ENCODE results near the gene MOB1B.

- TF ChIP-seq CTCF (IDR thresholded peaks at IDR 0.05) (no peak), POLR2A (IDR thresholded peaks at IDR 0.05) (no peak)
Measured at GRCh38 chr4:70943114-70943513, 40.9 kb downstream of the MOB1B start.

Measured in breast epithelium (tissue), 3 donors.